K562 (cell line): ENCODE results near the gene VPS33A. TPM values are rescaled to one million over a fixed set of nuclear protein-coding genes. Genes with fewer than 3 reads are reported as not detected.
A peak's percentile ranks its signal among the peaks of the same experiment; 100 is the strongest.

ENCODE experiments used
- ATAC-seq: fragments of 200-7000 bp; cut with Tn5 transposase; 3 replicates; pipeline ENCODE4 v1.9.1; 2020; ENCODE audit warnings: moderate library complexity
- BruUV-seq: library from RNA; stranded (reverse); fragments of 400-500 nt; replicated peaks from 2 replicates; lab custom pipeline; 2021; lab: Mats Ljungman, UMichigan
- CTCF ChIA-PET: fragments of 300-600 bp; formaldehyde crosslinking; extraction: SDS; loops from one replicate; lab custom pipeline; 2021; ENCODE audit warnings: low intra/inter-chr PET ratio; lab: Yijun Ruan, JAX
- POLR2A ChIA-PET: fragments of 300-600, 350-650 bp; sonication (Branson Sonifier 250); formaldehyde crosslinking; extraction: SDS; loops from one replicate; lab custom pipeline; 2021; ENCODE audit warnings: antibody characterized with exemption, inconsistent platforms; lab: Yijun Ruan, JAX
- DNase-seq, 4 experiments: peaks; one replicate each; pipeline versions ENCODE4 v3.0.0 to v3.0.0-alpha.2; 2011 to 2018; ENCODE audit warnings: low spot score in 3 of 4, mixed read lengths in 3 of 4; ENCODE audit errors: extremely low read depth in 1 of 4
- FAIRE-seq: peaks from 2 replicates; lab custom pipeline; 2011; peaks lifted over from hg19 to GRCh38; lab: Jason Lieb, UNC
- H2AFZ ChIP-seq: 2 replicates; pipeline ENCODE4 v1.6.0; 2011; ENCODE audit warnings: low read depth, low read length, control low read depth, inconsistent platforms
- H3K27ac ChIP-seq: fragments of 200-600 bp; 3 replicates; pipeline ENCODE4 v1.8.0; 2011; ENCODE audit warnings: low read depth, mild to moderate bottlenecking, control low read depth, inconsistent platforms, low read length, moderate library complexity, mixed read lengths; ENCODE audit errors: extremely low read depth
- H3K27me3 ChIP-seq, 2 experiments: fragments of 300-600 bp in 1 of 2; 2 replicates in 1 of 2; 3 replicates in 1 of 2; pipeline versions ENCODE4 v1.6.0 to v1.8.0; 2011; ENCODE audit warnings: inconsistent platforms in 2 of 2, low read length in 2 of 2, mild to moderate bottlenecking in 1 of 2, mixed read lengths in 1 of 2, moderate library complexity in 1 of 2; ENCODE audit not compliant: control insufficient read depth in 2 of 2, insufficient read depth in 2 of 2
- H3K36me3 ChIP-seq: fragments of 300-600 bp; 3 replicates; pipeline ENCODE4 v1.8.0; 2011; ENCODE audit warnings: mild to moderate bottlenecking, low read length, inconsistent platforms; ENCODE audit not compliant: control insufficient read depth, insufficient read depth
- H3K4me1 ChIP-seq, 2 experiments: fragments of 200-600 bp in 1 of 2; replicated peaks in 1 of 2; 2 replicates in 1 of 2; 3 replicates in 1 of 2; pipeline versions ENCODE4 v1.5.1 to v1.8.0; 2011; ENCODE audit warnings: inconsistent platforms in 2 of 2, low read length in 2 of 2, mild to moderate bottlenecking in 1 of 2, mixed read lengths in 1 of 2, moderate library complexity in 1 of 2; ENCODE audit not compliant: control insufficient read depth in 2 of 2, insufficient read depth in 2 of 2
- H3K4me2 ChIP-seq: 2 replicates; pipeline ENCODE4 v1.6.1; 2011; ENCODE audit warnings: low read length, control low read depth, inconsistent platforms, mixed read lengths; ENCODE audit not compliant: insufficient read depth
- H3K4me3 ChIP-seq: fragments of 200-600 bp; sonication (generic), shearing (Covaris generic); 2 replicates; pipeline ENCODE4 v1.5.1; 2016; ENCODE audit warnings: control low read depth, inconsistent platforms
- H3K79me2 ChIP-seq: fragments of 200-600 bp; 3 replicates; pipeline ENCODE4 v1.8.0; 2011; ENCODE audit warnings: low read length, inconsistent platforms; ENCODE audit not compliant: control insufficient read depth, insufficient read depth
- H3K9ac ChIP-seq, 2 experiments: 2 replicates each; pipeline versions ENCODE4 v1.6.0 to v1.6.1; 2011; ENCODE audit warnings: low read depth in 2 of 2, low read length in 2 of 2, control low read depth in 1 of 2, inconsistent platforms in 1 of 2, mild to moderate bottlenecking in 1 of 2, mixed read lengths in 1 of 2; ENCODE audit not compliant: insufficient read depth in 1 of 2
- H3K9me1 ChIP-seq: one replicate; pipeline ENCODE4 v1.6.0; 2011; ENCODE audit warnings: inconsistent platforms, mild to moderate bottlenecking, low read length, moderate library complexity; ENCODE audit not compliant: control insufficient read depth, insufficient read depth
- H3K9me3 ChIP-seq: replicated peaks from 2 replicates; pipeline ENCODE4 v1.5.1; 2011; ENCODE audit warnings: low read depth, low read length, inconsistent platforms; ENCODE audit not compliant: control insufficient read depth, insufficient read depth
- H4K20me1 ChIP-seq: replicated peaks from 2 replicates; pipeline ENCODE4 v1.6.1; 2011; ENCODE audit warnings: low read length, inconsistent platforms, mixed read lengths; ENCODE audit not compliant: control insufficient read depth, insufficient read depth
- CBX3 ChIP-seq, 2 experiments: IDR thresholded peaks; 1 replicate in 1 of 2; 2 replicates in 1 of 2; pipeline ENCODE4 v1.6.1; 2012; ENCODE audit warnings: inconsistent platforms in 2 of 2, low read length in 2 of 2, borderline replicate concordance in 1 of 2, control low read depth in 1 of 2
- HCFC1 ChIP-seq: IDR thresholded peaks from 2 replicates; pipeline ENCODE4 v1.6.1; 2012; ENCODE audit warnings: low read depth, low read length, improper control_type of control experiment
- TOE1 ChIP-seq, 2 experiments: fragments of 450-650 bp in 1 of 2; sonication (generic) in 1 of 2; formaldehyde crosslinking in 1 of 2; IDR thresholded peaks; 2 replicates each; pipeline versions ENCODE4 v1.7.1 to v1.8.0; 2016 to 2022; ENCODE audit warnings: borderline replicate concordance in 2 of 2, mild to moderate bottlenecking in 2 of 2, antibody characterized with exemption in 1 of 2, inconsistent platforms in 1 of 2, low read depth in 1 of 2, missing genetic modification reagents in 1 of 2, moderate library complexity in 1 of 2
- ZNF263 ChIP-seq: sonication (generic); formaldehyde crosslinking; IDR thresholded peaks from 2 replicates; pipeline ENCODE4 v1.8.0; 2022; ENCODE audit warnings: mild to moderate bottlenecking, missing genetic modification reagents, borderline replicate concordance
- WGBS: fragments of 100-300 bp; shearing (Covaris generic); methylation state at CpG from one replicate; pipeline ENCODE4 v1.1.6; 2016; ENCODE audit warnings: low coverage, mixed read lengths; ENCODE audit not compliant: insufficient coverage; ENCODE audit errors: missing lambda C conversion rate; 5-methylcytosine and 5-hydroxymethylcytosine counted together
- in situ Hi-C: fragments of 300-500 bp; cut with MboI; formaldehyde crosslinking; loops from 4 replicates; pipeline ENCODE4 v1.15.0; 2018; ENCODE audit warnings: inconsistent platforms, mixed read lengths
- intact Hi-C: fragments of 100-400 bp; cut with micrococcal nuclease; formaldehyde crosslinking; loops from 2 replicates; pipeline ENCODE4 v1.14.2; 2022
- polyA plus RNA-seq, 8 experiments: library from polyadenylated mRNA; depleted of rRNA in 4 of 8; stranded (reverse) in 5 of 8; unstranded in 3 of 8; fragments of >200 nt; fragmentation: Nextera tagmentation in 2 of 8; fragmentation: Illumina TruSeq in 1 of 8; extraction: Ambion mirVana in 2 of 8; extraction: Trizol in 1 of 8; gene quantifications; 2 replicates each; pipeline versions ENCODE4 v1.2.1 to v1.2.3, GENCODE V29; 2011 to 2014; ENCODE audit warnings: inconsistent platforms in 1 of 8, missing spikeins in 1 of 8
- total RNA-seq, 7 experiments: library from RNA; depleted of rRNA in 6 of 7; stranded (reverse); fragments of >200 nt in 6 of 7; fragmentation: Illumina TruSeq in 2 of 7; extraction: Trizol in 2 of 7; gene quantifications; 2 replicates each; pipeline versions ENCODE4 v1.2.1 to v1.2.3, GENCODE V29; 2011 to 2021; ENCODE audit warnings: low replicate concordance in 1 of 7
- TF ChIP-seq, protein P1 (sequence below): fragments of 250-450 bp; sonication (Bioruptor Pico); IDR thresholded peaks from 2 replicates; pipeline ENCODE4 v1.4.0; 2020; ENCODE audit warnings: mild to moderate bottlenecking, moderate library complexity
- TF ChIP-seq, protein P2 (sequence below), 3 experiments: IDR thresholded peaks in 2 of 3; conservative IDR thresholded peaks in 1 of 3; 2 replicates each; pipeline ENCODE4 v1.5.1; 2011 to 2012; ENCODE audit warnings: low read length in 3 of 3, mild to moderate bottlenecking in 3 of 3, control low read depth in 2 of 3, improper control_type of control experiment in 1 of 3, inconsistent platforms in 1 of 3, low read depth in 1 of 3, mixed read lengths in 1 of 3, moderate library complexity in 1 of 3; ENCODE audit not compliant: insufficient read depth in 2 of 3
- TF ChIP-seq, protein P3 (sequence below): sonication (generic); formaldehyde crosslinking; IDR thresholded peaks from 2 replicates; pipeline ENCODE4 v1.8.1; 2023; ENCODE audit warnings: mild to moderate bottlenecking, missing genetic modification reagents, moderate library complexity

VPS33A gene
- total and polyA plus RNA-seq, 9 of the 15 experiments (the other 6 are each of a cell fraction or from before 2014, with no cell fraction given) = 10.6 to 34.3 (median 25.3) TPM

DNA sequence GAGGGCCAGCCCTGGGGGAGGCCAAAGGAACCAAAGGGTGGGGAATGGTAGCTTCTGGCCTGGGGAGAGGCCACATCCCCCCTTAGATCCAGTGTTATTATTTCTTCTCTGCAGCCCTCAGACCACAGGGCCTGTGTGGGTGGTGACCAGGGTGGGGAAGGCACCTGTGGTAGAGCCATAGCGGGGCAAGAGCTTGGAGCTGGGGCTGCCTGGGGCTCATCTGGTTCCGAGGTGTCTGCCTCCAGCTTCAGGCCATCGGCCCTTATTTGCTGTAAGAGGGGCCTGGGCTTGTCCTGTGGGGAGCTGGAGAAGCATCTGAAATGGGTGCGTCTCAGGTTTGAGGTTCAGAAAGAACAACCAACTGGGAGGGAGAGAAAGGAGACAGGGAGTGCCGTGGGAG lies 64.9 kb downstream of the VPS33A start (continued):
- TF ChIP-seq, protein P1, sequence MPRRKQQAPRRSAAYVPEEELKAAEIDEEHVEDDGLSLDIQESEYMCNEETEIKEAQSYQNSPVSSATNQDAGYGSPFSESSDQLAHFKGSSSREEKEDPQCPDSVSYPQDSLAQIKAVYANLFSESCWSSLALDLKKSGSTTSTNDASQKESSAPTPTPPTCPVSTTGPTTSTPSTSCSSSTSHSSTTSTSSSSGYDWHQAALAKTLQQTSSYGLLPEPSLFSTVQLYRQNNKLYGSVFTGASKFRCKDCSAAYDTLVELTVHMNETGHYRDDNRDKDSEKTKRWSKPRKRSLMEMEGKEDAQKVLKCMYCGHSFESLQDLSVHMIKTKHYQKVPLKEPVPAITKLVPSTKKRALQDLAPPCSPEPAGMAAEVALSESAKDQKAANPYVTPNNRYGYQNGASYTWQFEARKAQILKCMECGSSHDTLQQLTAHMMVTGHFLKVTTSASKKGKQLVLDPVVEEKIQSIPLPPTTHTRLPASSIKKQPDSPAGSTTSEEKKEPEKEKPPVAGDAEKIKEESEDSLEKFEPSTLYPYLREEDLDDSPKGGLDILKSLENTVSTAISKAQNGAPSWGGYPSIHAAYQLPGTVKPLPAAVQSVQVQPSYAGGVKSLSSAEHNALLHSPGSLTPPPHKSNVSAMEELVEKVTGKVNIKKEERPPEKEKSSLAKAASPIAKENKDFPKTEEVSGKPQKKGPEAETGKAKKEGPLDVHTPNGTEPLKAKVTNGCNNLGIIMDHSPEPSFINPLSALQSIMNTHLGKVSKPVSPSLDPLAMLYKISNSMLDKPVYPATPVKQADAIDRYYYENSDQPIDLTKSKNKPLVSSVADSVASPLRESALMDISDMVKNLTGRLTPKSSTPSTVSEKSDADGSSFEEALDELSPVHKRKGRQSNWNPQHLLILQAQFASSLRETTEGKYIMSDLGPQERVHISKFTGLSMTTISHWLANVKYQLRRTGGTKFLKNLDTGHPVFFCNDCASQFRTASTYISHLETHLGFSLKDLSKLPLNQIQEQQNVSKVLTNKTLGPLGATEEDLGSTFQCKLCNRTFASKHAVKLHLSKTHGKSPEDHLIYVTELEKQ = no peak
- TF ChIP-seq TOE1 (IDR thresholded peaks at IDR 0.05; ENCODE audit: borderline replicate concordance) (no peak), TOE1 (CRISPR knock-in tag; IDR thresholded peaks at IDR 0.05; ENCODE audit: borderline replicate concordance, low read depth) (no peak), ZNF263 (CRISPR knock-in tag) (no peak), CBX3 (IDR thresholded peaks at IDR 0.05; ENCODE audit: borderline replicate concordance in 1 of 2, low read length in 2 of 2) (no peak)

DNA sequence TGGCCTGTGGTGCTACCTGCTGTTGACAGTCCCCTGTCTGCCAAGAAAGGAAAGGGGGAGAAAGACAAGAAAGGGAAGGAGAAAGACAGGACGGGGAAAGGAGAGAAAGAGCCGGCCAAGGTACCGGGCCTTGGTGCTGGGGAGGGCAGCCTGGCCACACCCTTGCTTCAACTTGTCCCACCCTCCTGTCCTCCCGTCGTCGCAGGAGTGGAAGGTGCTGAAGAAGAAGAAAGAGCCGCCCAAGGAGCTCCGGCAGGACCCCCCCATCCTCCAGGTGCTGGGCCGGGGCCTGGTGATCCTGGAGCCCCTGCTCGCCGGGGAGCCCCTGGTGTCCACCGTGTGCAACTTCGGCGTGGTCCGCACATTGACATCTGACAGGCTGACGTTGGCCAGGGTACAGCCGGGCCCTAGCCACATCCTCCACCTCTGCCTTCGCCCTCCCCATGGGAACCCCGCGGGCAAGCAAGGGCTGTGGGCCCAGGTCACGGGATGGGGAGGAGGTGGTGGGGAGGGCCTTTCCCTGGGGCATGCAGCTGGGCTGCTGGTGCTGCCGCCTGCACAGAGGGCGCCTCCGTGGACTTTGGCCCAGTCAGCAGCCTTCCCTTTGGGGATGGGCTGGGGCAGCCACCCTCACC lies 65.6 kb downstream of the VPS33A start:
- peaks cover 4% of the 10 kb centered on the region; the same call in 1 of the 2 replicates for H3K9me3 ChIP-seq
- POLR2A ChIA-PET = interaction anchor here (0.6 to 1.6 kb wide), 2 partner anchors 9 to 134 kb away, joined by 3 to 7 read pairs; no protein-coding TSS in a partner anchor
- no peak for TF ChIP-seq HCFC1
- TF ChIP-seq, protein P2, sequence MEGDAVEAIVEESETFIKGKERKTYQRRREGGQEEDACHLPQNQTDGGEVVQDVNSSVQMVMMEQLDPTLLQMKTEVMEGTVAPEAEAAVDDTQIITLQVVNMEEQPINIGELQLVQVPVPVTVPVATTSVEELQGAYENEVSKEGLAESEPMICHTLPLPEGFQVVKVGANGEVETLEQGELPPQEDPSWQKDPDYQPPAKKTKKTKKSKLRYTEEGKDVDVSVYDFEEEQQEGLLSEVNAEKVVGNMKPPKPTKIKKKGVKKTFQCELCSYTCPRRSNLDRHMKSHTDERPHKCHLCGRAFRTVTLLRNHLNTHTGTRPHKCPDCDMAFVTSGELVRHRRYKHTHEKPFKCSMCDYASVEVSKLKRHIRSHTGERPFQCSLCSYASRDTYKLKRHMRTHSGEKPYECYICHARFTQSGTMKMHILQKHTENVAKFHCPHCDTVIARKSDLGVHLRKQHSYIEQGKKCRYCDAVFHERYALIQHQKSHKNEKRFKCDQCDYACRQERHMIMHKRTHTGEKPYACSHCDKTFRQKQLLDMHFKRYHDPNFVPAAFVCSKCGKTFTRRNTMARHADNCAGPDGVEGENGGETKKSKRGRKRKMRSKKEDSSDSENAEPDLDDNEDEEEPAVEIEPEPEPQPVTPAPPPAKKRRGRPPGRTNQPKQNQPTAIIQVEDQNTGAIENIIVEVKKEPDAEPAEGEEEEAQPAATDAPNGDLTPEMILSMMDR (IDR thresholded peaks at IDR 0.05 in 2 of 3, conservative IDR thresholded peaks at IDR 0.05 in 1 of 3; ENCODE audit: insufficient read depth in 2 of 3, low read depth in 1 of 3, low read length in 3 of 3) = peak in 1 of 3 experiments; percentile 20; a peak in 4 of 6 replicates
- TF ChIP-seq, protein P3, sequence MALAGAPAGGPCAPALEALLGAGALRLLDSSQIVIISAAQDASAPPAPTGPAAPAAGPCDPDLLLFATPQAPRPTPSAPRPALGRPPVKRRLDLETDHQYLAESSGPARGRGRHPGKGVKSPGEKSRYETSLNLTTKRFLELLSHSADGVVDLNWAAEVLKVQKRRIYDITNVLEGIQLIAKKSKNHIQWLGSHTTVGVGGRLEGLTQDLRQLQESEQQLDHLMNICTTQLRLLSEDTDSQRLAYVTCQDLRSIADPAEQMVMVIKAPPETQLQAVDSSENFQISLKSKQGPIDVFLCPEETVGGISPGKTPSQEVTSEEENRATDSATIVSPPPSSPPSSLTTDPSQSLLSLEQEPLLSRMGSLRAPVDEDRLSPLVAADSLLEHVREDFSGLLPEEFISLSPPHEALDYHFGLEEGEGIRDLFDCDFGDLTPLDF (CRISPR knock-in tag) = no peak
- TF ChIP-seq, all 486 proteins: peak for 1
- WGBS = 65% methylated on average over 15 of the region's 24 CpGs
- no peaks in the 10 kb centered on the region for H3K36me3 ChIP-seq
- H3K9me1 ChIP-seq = no peaks in the 10 kb centered on the region
- intact Hi-C loops (no loop called here), in situ Hi-C loops (no loop called here)
- no peaks in the 10 kb centered on the region for H3K79me2 ChIP-seq
- peaks cover 24 to 64% of the 10 kb centered on the region in 2 experiments for H3K4me1 ChIP-seq
- CTCF ChIA-PET = no interaction called here
- H3K9ac ChIP-seq = 0 out of 4 replicates have a peak overlapping the region, but pooled peaks of 1 of the 2 experiments have one; percentile 29
- ATAC-seq (no peak), DNase-seq (no peak), FAIRE-seq (no peak)
- H3K4me3 ChIP-seq = no peak overlapping the region
- H3K27ac ChIP-seq = no peak overlapping the region
- H3K4me2 ChIP-seq = no peak overlapping the region
- no TSS peak for BruUV-seq
- no peaks in the 10 kb centered on the region for H4K20me1 ChIP-seq
- H2AFZ ChIP-seq = peak overlapping the region; percentile 52; the same call in 1 of the 2 replicates
- no peaks in the 10 kb centered on the region for H3K27me3 ChIP-seq
